GM23248 (cell line): ENCODE data around the gene GAPT. TPM values are rescaled to one million over a fixed set of nuclear protein-coding genes. Genes with fewer than 3 reads are reported as not detected.

ENCODE experiments used
- DNase-seq: peaks from one replicate; pipeline ENCODE4 v3.0.0-alpha.2; 2015
- H2AFZ ChIP-seq: fragments of 200-600 bp; sonication (generic); 2 replicates; pipeline ENCODE4 v1.6.1; 2016; ENCODE audit warnings: antibody characterized with exemption
- H3F3A ChIP-seq: fragments of 200-600 bp; sonication (generic); 2 replicates; pipeline ENCODE4 v1.6.1; 2016; ENCODE audit warnings: mild to moderate bottlenecking, antibody characterized with exemption, mixed run types; ENCODE audit not compliant: insufficient read depth
- H3K27ac ChIP-seq: fragments of 200-600 bp; sonication (generic); 2 replicates; pipeline ENCODE4 v1.5.1; 2016; ENCODE audit warnings: mild to moderate bottlenecking
- H3K27me3 ChIP-seq: fragments of 200-600 bp; sonication (generic); replicated peaks from 2 replicates; pipeline ENCODE4 v1.6.1; 2016; ENCODE audit warnings: mild to moderate bottlenecking; ENCODE audit not compliant: insufficient read depth
- H3K36me3 ChIP-seq: fragments of 200-600 bp; sonication (generic); 2 replicates; pipeline ENCODE4 v1.6.1; 2016; ENCODE audit warnings: low read depth, mild to moderate bottlenecking
- H3K4me1 ChIP-seq: fragments of 200-600 bp; sonication (generic); 2 replicates; pipeline ENCODE4 v1.6.1; 2016; ENCODE audit warnings: mild to moderate bottlenecking; ENCODE audit not compliant: insufficient read depth
- H3K4me2 ChIP-seq: fragments of 200-600 bp; sonication (generic); one replicate; pipeline ENCODE4 v1.6.1; 2016; ENCODE audit warnings: mild to moderate bottlenecking; ENCODE audit not compliant: unreplicated experiment
- H3K4me3 ChIP-seq: fragments of 200-600 bp; sonication (generic); 2 replicates; pipeline ENCODE4 v1.5.1; 2016; ENCODE audit warnings: mild to moderate bottlenecking
- H3K79me2 ChIP-seq: fragments of 200-600 bp; sonication (generic); 2 replicates; pipeline ENCODE4 v1.6.1; 2016; ENCODE audit warnings: mild to moderate bottlenecking; ENCODE audit not compliant: insufficient read depth
- H3K9ac ChIP-seq: fragments of 200-600 bp; sonication (generic); 2 replicates; pipeline ENCODE4 v1.6.1; 2016; ENCODE audit warnings: mild to moderate bottlenecking
- H3K9me2 ChIP-seq: fragments of 200-600 bp; sonication (generic); 2 replicates; pipeline ENCODE4 v1.6.1; 2016; ENCODE audit warnings: mixed run types, mild to moderate bottlenecking, moderate library complexity; ENCODE audit not compliant: insufficient read depth
- H3K9me3 ChIP-seq: fragments of 200-600 bp; sonication (generic); one replicate; pipeline ENCODE4 v1.6.1; 2017; ENCODE audit warnings: low read depth
- H4K20me1 ChIP-seq: fragments of 200-600 bp; sonication (generic); 2 replicates; pipeline ENCODE4 v1.6.0; 2016; ENCODE audit not compliant: insufficient read depth
- EZH2 ChIP-seq: fragments of 200-600 bp; sonication (generic); IDR thresholded peaks from 2 replicates; pipeline ENCODE4 v1.6.1; 2018; ENCODE audit warnings: antibody characterized with exemption, mild to moderate bottlenecking; ENCODE audit not compliant: insufficient read depth, poor library complexity, severe bottlenecking
- EZH2phosphoT487 ChIP-seq: fragments of 200-600 bp; sonication (generic); IDR thresholded peaks from 2 replicates; pipeline ENCODE4 v1.6.1; 2018; ENCODE audit warnings: antibody characterized with exemption, moderate library complexity, mild to moderate bottlenecking, low read depth; ENCODE audit not compliant: insufficient read depth
- WGBS, 2 experiments: methylation state at CpG; one replicate each; pipeline ENCODE4 v1.1.6; 2015 to 2017; ENCODE audit warnings: low lambda C conversion rate in 2 of 2, low coverage in 1 of 2; ENCODE audit errors: missing lambda C conversion rate in 2 of 2; 5-methylcytosine and 5-hydroxymethylcytosine counted together
- in situ Hi-C: fragments of 300-500 bp; cut with MboI; formaldehyde crosslinking; loops from 2 replicates; pipeline ENCODE4 v1.15.0; 2020
- polyA plus RNA-seq: library from polyadenylated mRNA; unstranded; fragments of >200 nt; fragmentation: Nextera tagmentation; extraction: Ambion mirVana; gene quantifications from 2 replicates; pipeline ENCODE4 v1.2.1, GENCODE V29; 2016
- total RNA-seq: library from RNA; depleted of rRNA; stranded (reverse); fragments of >200 nt; shearing (Covaris generic); gene quantifications from 2 replicates; pipeline ENCODE4 v1.2.3, GENCODE V29; 2014

The GAPT gene
- total and polyA plus RNA-seq, 2 experiments from 2014 or later, result not detected

DNA sequence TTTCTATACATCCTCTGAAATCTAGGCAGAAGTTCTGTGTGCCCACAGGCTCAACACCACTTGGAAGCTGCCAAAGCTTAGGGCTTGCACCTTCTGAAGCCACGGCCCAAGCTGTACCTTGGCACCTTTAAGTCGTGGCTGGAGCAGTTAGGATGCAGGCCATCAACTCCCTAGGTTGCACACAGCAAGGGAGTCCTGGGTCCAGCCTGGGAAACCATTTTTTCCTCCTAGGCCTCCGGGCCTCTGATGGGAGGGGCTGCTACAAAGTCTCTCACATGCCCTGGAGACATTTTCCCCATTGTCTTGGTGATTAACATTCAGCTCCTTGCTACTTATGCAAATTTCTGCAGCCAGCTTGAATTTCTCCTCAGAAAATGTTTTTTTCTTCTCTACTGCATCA, 15.8 kb upstream of the GAPT start:
- no peak overlapping the region for H3K9ac ChIP-seq
- TF ChIP-seq EZH2 (no peak), EZH2phosphoT487 (no peak)
- no peak overlapping the region for H3K4me3 ChIP-seq
- H3K27ac ChIP-seq, result no peak overlapping the region
- in situ Hi-C loops, result no loop called here
- no peaks in the 10 kb centered on the region for H3K36me3 ChIP-seq
- 29 to 31% methylated on average over 3 of the region's 3 CpGs for WGBS, 2 experiments
- H3K79me2 ChIP-seq, result no peaks in the 10 kb centered on the region
- H4K20me1 ChIP-seq, result no peaks in the 10 kb centered on the region
- no peak overlapping the region for H2AFZ ChIP-seq
- H3K4me1 ChIP-seq, result no peaks in the 10 kb centered on the region
- DNase-seq, result no peak
- H3K4me2 ChIP-seq, result no peak overlapping the region
- H3F3A ChIP-seq, result no peaks in the 10 kb centered on the region
- no peaks in the 10 kb centered on the region for H3K9me2 ChIP-seq
- no peaks in the 10 kb centered on the region for H3K9me3 ChIP-seq
- H3K27me3 ChIP-seq, result no peaks in the 10 kb centered on the region

DNA sequence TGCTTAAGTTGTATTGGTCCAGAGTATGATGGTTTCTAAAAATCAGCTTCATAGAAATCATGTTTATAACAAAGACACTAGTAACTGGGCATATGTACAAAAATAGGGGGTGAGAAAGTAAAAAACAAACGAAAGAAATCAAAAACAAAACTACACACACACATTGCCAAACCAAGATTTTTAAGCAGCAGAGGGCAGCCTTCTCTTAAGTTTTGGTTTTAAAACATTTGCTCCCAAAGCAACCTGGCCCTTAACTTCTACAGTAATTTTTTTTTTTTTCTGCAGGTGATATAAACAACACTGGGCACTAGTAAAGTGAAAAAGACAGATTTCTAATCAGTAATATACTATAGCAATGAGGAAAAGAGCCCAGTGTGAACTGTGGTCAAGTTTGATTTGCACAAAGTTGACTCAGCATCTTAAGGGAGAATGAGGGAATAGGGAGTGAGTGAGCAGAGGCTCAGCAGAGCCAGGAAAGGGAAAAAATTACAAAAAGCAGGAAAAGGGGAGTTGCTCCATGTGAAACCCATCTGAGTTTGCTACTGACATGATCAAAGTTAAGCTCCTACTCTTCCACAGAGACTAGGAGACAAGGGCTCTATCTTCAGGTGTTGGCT, 13.4 kb upstream of the GAPT start:
- no peak for DNase-seq
- H3K4me2 ChIP-seq, result no peak overlapping the region
- H3K27ac ChIP-seq, result no peak overlapping the region
- WGBS, 2 experiments, result 0% methylated on average over 1 of the region's 1 CpG
- no peaks in the 10 kb centered on the region for H3F3A ChIP-seq
- in situ Hi-C loops, result no loop called here
- H3K4me1 ChIP-seq, result no peaks in the 10 kb centered on the region
- no peak overlapping the region for H3K9ac ChIP-seq
- H3K79me2 ChIP-seq, result no peaks in the 10 kb centered on the region
- H3K27me3 ChIP-seq, result no peaks in the 10 kb centered on the region
- H3K9me3 ChIP-seq, result no peaks in the 10 kb centered on the region
- H3K36me3 ChIP-seq, result no peaks in the 10 kb centered on the region
- no peak overlapping the region for H2AFZ ChIP-seq
- H4K20me1 ChIP-seq, result no peaks in the 10 kb centered on the region
- H3K4me3 ChIP-seq, result no peak overlapping the region
- no peak for TF ChIP-seq EZH2
- no peak for TF ChIP-seq EZH2phosphoT487
- H3K9me2 ChIP-seq, result no peaks in the 10 kb centered on the region

GRCh38 chr5:58481066-58481676, 10.1 kb upstream of the GAPT start:
- no peak overlapping the region for H2AFZ ChIP-seq
- H3K79me2 ChIP-seq, result no peaks in the 10 kb centered on the region
- no peak for DNase-seq
- no peak overlapping the region for H3K4me3 ChIP-seq
- no peaks in the 10 kb centered on the region for H4K20me1 ChIP-seq
- H3F3A ChIP-seq, result no peaks in the 10 kb centered on the region
- TF ChIP-seq EZH2phosphoT487 (no peak), EZH2 (no peak)
- H3K27ac ChIP-seq, result no peak overlapping the region
- no peaks in the 10 kb centered on the region for H3K4me1 ChIP-seq
- no peak overlapping the region for H3K9ac ChIP-seq
- in situ Hi-C loops, result no loop called here
- no peaks in the 10 kb centered on the region for H3K9me3 ChIP-seq
- no peaks in the 10 kb centered on the region for H3K9me2 ChIP-seq
- H3K27me3 ChIP-seq, result no peaks in the 10 kb centered on the region; the same call in 1 of the 2 replicates
- no peaks in the 10 kb centered on the region for H3K36me3 ChIP-seq
- H3K4me2 ChIP-seq, result no peak overlapping the region

- Histone ChIP-seq H3K9me2 (no peaks in the 10 kb centered on the region), H3F3A (no peaks in the 10 kb centered on the region), H3K4me1 (no peaks in the 10 kb centered on the region), H3K9me3 (no peaks in the 10 kb centered on the region), H3K79me2 (no peaks in the 10 kb centered on the region), H3K27ac (no peak overlapping the region), H3K4me2 (no peak overlapping the region), H3K9ac (no peak overlapping the region), H3K36me3 (no peaks in the 10 kb centered on the region), H3K27me3 (no peaks in the 10 kb centered on the region; the same call in none of the 2 replicates), H4K20me1 (no peaks in the 10 kb centered on the region), H2AFZ (no peak overlapping the region), H3K4me3 (no peak overlapping the region)
- DNase-seq, result no peak
- 58 to 59% methylated on average over 6 of the region's 6 CpGs for WGBS, 2 experiments
- in situ Hi-C loops, result no loop called here
- no peak for TF ChIP-seq EZH2
- no peak for TF ChIP-seq EZH2phosphoT487
Observed at GRCh38 chr5:58481828-58482227, 9.4 kb upstream of the GAPT start.
